ENCODE results near the gene ZFYVE9.
"Not testable (repeated sequence)": the region's sequence is repeated elsewhere in the genome, so short reads cannot be mapped to it uniquely, and the experiment has no call there.

The ZFYVE9 gene

GRCh38 chr1:52192436-52192835 is 50.5 kb downstream of the ZFYVE9 start:
- DNase-seq: no peak

DNA sequence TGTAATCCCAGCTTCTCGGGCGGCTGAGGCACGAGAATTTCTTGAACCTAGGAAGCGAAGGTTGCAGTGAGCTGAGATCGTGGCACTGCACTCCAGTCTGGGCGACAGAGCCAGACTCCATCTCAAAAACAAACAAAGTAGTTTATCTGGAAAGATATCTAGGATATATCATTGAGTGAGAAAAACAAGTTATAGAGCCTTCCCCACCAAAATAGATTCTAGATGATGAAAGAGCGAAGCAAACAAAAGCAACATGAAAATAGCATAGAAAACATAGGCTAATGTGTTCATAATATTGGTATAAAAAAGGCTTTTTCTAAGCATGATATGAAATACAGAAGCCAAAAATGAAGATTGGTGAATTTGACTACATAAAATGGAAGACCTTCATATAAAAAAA is 52.1 kb downstream of the ZFYVE9 start:
- DNase-seq: no peak

GRCh38 chr1:52195161-52195560 is 53.3 kb downstream of the ZFYVE9 start:
- DNase-seq: no peak

DNA sequence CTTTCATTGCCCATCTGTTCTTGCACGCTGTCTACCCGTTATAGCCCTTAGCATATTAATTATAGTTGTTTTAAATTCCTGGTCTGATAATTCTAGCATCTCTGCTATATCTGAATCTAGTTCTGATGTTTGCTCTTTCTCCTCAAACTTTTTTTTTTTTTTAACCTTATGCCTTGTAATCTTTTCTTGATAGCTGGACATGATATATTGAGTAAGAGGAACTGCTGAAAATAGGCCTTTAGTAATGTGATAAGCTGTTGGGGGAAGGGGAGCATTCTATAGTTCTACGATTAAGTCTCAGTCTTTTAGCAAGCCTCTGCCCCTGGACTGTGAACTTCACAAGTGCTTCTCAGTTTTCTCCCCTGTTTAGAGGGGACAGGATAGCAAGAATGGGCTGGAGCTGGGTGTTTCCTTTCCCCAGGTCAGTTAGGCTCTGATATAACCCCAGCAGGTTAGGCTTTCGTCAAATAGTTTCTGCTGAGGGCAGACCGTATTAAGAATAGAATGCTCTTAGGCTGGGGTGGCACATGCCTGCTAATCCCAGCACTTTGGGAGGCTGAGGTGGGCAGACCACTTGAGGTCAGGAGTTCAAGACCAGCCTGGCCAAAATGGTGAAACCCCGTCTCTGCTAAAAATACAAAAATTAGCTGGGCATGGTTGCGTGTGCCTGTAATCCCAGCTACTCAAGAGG is 62.2 kb downstream of the ZFYVE9 start:
- no peak for DNase-seq

- DNase-seq: no peak
Measured at GRCh38 chr1:52204696-52205095, 62.8 kb downstream of the ZFYVE9 start.

- DNase-seq: not testable (repeated sequence)
Measured at GRCh38 chr1:52206686-52207085, 64.8 kb downstream of the ZFYVE9 start.

GRCh38 chr1:52209429-52209828 is 67.5 kb downstream of the ZFYVE9 start:
- DNase-seq: no peak

GRCh38 chr1:52210044-52210443 is 68.2 kb downstream of the ZFYVE9 start:
- DNase-seq: no peak

DNA sequence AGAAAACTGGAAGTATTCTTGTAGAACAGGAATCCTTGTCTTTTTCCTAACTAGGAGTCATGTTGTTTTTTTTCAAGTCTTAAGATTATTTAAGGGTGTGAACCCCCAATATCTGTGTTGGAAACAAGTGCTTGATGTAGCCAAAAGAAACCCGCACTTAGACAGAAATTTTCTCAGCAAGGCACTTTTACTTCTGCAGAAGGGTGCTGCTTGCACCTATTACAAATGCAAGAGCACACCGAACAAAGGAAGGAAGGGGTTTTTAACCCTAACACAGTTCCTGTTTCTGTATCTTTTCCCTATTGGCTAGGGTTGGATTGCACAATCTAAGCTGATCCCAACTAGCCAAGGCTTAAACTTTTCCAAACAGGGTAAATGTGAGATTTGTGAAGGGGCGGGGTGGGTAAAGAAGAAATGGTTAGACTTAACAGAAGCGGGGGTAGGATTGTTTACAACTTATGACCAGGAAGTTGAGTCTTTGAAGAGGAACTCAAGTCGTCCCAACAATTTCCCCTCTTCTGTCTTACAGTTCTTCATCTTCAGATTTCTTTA is 75.1 kb downstream of the ZFYVE9 start:
- DNase-seq: no peak

DNA sequence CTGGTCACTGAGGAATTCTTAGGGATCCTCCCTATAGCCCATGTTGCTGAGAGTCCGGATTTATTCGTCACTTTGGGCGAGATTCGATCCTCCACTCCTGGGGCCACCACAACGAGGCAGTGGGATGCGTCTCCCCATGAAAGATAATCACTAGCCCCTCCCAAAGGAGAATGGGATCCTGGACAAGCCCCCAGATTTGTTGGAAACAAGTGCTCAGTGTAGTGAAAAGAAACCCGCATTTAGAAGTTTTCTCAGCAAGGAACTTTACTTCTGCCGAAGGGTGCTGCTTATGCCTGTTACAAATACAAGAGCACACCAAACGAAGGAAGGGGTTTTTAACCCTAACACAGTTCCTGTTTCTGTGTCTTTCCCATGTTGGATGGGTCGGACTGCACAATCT is 83.3 kb downstream of the ZFYVE9 start:
- no peak for DNase-seq

DNA sequence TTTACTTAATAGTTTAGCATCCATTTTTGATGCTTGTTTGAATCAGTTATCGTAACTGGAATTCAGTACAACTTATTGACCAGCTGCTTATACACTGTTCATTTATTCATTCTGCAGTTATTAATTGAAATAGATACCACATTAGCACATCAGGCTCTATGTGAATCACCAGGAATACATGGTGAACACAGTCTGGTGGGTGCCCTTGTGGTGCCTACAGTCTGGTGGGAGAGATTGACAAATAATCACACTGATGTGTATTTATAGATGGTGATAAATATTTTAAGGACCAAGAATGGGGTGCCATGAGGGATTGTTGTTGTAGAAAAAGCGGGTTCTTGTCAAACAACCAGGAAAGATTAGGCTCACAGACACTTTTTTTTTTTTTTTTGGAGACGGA is 87.6 kb downstream of the ZFYVE9 start:
- DNase-seq: no peak

DNA sequence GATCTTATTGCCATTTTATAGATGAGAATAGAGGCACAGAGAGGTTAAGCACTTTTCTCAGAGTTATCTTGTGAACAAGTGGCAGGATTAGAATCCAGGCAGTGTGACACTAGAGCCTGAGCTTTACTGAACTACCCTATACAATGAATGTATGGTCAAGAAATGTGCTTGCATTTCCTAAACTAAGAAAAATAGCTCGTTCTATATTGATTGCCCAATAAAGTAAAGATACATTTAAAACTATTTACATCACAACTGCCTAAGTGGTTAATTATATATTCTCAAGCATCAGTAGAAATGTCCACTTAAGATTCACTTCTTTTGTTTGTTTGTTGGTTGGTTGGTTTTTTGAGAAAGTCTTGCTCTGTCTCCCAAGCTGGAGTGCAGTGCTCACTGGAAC is 91.6 kb downstream of the ZFYVE9 start:
- DNase-seq: no peak

DNA sequence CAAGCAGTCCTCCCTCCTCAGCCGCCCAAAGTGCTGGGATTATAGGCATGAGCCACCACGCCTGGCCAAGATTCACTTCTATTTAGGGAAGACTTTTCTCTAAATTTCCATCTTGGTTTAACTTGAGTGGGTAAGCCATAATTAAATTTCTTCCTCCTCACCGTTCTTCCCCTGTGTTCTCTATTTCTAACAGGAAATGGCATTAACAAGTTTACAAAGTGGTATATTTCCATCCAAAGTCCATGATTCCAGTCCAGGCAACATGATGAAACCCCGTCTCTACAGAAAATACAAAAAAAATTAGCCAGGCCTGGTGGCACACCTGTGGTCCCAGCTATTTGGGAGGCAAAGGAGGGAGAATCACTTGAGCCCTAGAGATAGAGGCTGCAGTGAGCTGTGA is 92.1 kb downstream of the ZFYVE9 start:
- DNase-seq: no peak

- no peak for DNase-seq
Measured at GRCh38 chr1:52234708-52235107, 92.8 kb downstream of the ZFYVE9 start.

GRCh38 chr1:52235646-52236045 is 93.8 kb downstream of the ZFYVE9 start:
- DNase-seq: no peak

DNA sequence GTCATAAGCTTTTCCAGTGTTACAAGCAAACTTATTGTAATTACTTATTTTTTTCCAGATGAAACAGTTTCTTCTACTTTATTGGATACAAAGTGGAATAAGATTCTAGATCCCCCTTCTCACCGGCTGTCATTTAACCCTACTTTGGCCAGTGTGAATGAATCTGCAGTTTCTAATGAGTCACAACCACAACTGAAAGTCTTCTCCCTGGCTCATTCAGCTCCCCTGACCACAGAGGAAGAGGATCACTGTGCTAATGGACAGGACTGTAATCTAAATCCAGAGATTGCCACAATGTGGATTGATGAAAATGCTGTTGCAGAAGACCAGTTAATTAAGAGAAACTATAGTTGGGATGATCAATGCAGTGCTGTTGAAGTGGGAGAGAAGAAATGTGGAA is 95.5 kb downstream of the ZFYVE9 start:
- DNase-seq: no peak

- no peak for DNase-seq
Measured at GRCh38 chr1:52238474-52238873, 96.6 kb downstream of the ZFYVE9 start.

GRCh38 chr1:52238887-52239707 is 97.2 kb downstream of the ZFYVE9 start:
- no peak for DNase-seq

GRCh38 chr1:52239708-52240001 is 97.8 kb downstream of the ZFYVE9 start:
- no peak for DNase-seq

DNA sequence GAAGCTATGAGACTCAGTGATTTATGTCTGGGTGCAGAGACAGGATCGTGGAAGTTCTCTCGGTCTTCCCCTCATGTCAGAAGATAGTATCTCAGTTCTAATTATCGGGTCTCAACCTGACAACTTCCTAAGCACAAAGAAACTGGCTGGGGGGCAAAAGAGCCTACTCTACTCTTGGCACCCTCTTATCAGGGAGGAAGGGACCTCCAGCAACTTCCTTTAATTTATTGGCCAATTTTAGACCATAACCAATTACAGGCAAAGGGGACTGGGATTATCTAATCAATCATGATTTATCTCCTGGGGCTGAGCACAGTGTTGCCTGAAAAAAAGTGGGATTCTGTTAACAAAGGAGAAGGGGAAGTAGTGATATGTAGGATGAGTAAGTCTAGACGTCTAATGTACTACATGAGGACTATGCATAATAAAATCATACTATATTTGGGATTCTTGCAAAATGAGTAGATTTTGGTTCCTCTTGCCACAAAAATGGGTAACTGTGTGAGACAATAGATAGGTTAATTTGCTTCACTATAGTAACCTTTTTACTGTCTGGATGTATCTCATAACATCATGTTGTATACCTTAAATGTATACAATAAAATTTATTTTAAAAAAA is 98.8 kb downstream of the ZFYVE9 start:
- no peak for DNase-seq

DNA sequence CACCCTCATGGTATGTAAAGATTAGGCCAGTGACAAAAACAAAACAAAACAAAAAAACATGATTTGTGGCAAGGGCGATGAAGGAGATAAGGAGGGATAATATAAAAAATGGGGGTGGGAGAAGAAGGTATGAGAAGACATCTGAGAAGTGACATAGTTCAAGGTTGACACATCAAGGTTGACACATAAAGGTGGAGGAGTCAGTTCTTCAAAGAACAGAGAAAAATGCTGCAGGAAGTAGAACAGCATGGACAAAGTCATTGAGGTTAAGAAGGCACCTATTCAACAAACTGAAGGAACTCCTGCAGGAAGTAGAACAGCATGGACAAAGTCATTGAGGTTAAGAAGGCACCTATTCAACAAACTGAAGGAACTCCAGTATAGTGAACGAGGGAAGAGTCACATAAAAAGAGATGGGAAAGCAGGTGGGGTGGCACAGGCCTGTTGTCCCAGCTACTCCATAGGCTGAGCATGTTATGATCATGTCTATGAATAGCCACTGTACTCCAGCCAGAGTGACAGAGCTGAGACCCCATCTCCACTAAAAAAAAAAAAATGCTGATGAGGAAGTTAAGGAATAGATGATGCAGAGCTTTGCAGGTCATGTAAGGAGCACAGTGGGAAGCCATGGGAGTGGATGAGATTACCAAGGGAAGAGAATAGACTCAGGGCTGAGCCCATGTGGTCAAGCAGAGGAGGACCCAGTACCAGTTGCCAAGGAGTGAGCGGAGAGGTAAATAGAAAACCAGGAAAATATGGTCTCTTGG is 101.5 kb downstream of the ZFYVE9 start:
- DNase-seq: no peak

DNA sequence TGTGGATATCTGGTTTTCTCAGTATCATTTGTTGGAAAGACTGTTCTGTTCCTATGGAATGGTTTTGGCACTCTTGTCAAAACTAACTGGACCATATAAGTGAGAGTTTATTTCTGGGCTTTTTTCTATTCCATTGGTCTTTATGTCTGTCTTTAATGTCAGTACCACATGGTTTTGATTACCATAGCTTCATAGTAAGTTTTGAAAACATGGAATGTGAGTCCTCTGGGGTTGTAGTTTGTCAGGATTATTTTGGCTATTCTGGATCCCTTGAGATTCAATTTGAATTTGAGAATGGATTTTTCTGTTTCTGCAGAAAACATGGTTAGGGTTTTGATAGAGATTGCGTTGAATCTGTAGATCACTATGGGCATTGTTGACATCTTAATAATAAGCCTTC is 107.9 kb downstream of the ZFYVE9 start:
- DNase-seq: no peak

GRCh38 chr1:52253421-52253820 is 111.5 kb downstream of the ZFYVE9 start:
- no peak for DNase-seq

Measured in stimulated activated CD4-positive, alpha-beta T cell treated with anti-CD3 and anti-CD28 coated beads, Interleukin-2, amount 100 ng/mL, for 48 hours (primary cell).